ENCODE results near the gene PNMA8B.

The PNMA8B gene

GRCh38 chr19:46442808-46443450 lies 52.7 kb downstream of the PNMA8B start (continued):
- TF ChIP-seq PATZ1 (tag by site-specific recombination; IDR thresholded peaks at IDR 0.05) = no peak
- no peak for TF ChIP-seq SALL2 (tag by site-specific recombination; IDR thresholded peaks at IDR 0.05; ENCODE audit: borderline replicate concordance)
- TF ChIP-seq ZNF660 (tag by site-specific recombination; IDR thresholded peaks at IDR 0.05) = 0 out of 2 replicates have a peak, but pooled peaks have one; percentile 18

- CTCF ChIA-PET = interaction anchor here (0.6 to 1.3 kb wide), 3 partner anchors 31 to 45 kb away, joined by 3 to 5 read pairs (median 4); no protein-coding TSS in a partner anchor
- TF ChIP-seq ZBTB21 (tag by site-specific recombination; IDR thresholded peaks at IDR 0.05) = no peak
- H3K27ac ChIP-seq (ENCODE audit: extremely low read depth, low read depth, low read length) = no peak overlapping the region
Observed at GRCh38 chr19:46441866-46442265, 53.8 kb downstream of the PNMA8B start.

More at GRCh38 chr19:46441866-46442265, 53.8 kb downstream of the PNMA8B start:
- Histone ChIP-seq H3K36me3 (ENCODE audit: control insufficient read depth in 2 of 2, insufficient read depth in 1 of 2, low read length in 2 of 2) (no peaks in the 10 kb centered on the region), H3K4me3 (ENCODE audit: low read depth, low read length) (no peak overlapping the region), H3K9me3 (ENCODE audit: control insufficient read depth, insufficient read depth, low read depth, low read length) (no peaks in the 10 kb centered on the region), H3K4me1 (ENCODE audit: control insufficient read depth, insufficient read depth, low read length) (no peaks in the 10 kb centered on the region)
- POLR2A ChIA-PET = no interaction called here

Data from HEK293 (cell line).